Activated naive CD4-positive, alpha-beta T cell (primary cell): Measurements from ENCODE around the gene ABHD5.

ENCODE experiments used
- DNase-seq, 4 experiments: peaks; one replicate each; lab custom pipeline; 2025; lab: John Stamatoyannopoulos, UW

The ABHD5 gene

DNA sequence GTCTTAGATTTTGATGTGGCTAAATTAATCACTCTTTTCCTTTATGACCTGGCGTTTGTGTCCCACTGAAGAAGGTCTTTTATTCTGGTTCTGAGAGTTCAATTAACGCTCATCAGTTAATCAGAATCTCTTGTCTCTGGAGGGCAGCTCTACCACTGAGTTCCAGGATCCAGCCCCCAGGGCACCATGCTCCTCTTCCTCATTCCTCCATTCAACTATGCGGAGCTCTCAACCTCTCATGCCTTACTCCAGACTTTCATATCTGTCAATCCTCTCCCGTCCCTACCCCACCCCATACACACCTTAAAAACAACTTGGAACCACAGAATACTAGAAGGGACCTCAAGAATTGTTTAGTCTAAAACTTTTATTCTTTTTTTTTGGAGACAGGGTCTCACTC lies 4.8 kb upstream of the ABHD5 start:
- DNase-seq = no peak

DNA sequence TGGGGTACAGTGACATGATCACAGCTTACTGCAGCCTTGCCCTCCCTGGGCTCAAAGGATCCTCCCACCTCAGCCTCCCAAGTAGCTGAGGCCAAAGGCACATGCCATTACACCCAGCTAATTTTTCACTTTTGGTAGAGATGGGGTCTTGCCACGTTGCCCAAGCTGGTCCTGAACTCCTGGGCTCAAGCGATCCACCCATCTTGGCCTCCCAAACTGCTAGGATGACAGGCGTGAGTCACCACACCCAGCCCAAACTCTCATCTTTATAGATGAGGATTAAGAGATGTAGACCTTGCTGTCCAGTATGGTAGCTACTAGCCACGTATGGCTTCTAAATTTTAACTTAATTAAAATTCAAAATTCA lies 4.4 kb upstream of the ABHD5 start:
- DNase-seq = no peak

DNA sequence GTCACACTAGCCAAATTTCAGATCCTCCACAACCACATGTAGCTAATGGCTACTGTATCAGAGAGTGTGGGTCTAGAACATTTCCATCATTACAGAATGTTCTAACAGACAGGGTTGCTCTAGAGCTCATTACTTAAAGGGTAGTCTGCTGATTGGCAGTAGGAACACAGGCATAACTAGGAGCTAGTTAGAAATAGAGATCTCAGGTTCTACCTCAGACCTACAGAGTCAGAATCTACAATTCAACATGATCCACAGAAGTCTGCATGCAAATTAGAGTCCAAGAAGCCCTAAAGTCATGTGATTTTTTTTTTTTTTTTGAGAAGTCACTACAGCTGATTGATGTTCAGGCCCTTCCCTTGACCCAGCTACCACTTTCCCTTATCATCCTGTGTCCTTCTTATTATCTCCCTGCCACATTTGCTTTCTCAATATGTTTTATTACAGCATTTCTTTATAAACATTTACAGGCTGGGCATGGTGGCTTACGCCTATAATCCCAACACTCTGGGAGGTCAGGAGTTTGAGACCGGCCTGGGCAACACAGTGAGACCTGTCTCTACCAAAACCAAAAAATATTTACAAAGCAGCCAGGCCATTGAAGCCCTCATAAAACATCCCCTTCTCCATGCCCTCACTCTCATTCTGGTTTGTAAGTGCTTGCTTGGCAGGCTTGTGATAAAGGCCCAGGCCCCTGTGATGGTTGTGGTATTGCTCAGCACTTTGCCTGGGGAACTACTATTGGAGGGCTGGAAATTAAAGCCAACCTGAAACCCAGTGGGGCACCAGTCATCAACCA lies 3.8 kb upstream of the ABHD5 start:
- DNase-seq = no peak

DNA sequence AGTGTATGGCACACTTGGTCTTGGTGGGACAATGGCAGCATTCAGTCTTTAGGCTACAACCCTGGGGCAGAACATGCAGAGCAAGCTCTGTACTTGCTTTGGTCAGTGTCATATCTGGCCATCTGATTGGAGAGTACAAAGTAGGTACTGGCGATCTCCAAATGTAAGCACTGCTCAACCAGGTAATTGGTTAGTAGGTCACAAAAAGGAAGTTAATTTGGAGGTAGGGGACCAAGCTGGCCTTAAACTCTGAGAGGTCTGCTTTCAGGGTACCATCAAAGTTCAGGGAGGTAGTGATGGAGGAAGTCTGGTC lies 3.3 kb upstream of the ABHD5 start:
- DNase-seq = no peak

DNA sequence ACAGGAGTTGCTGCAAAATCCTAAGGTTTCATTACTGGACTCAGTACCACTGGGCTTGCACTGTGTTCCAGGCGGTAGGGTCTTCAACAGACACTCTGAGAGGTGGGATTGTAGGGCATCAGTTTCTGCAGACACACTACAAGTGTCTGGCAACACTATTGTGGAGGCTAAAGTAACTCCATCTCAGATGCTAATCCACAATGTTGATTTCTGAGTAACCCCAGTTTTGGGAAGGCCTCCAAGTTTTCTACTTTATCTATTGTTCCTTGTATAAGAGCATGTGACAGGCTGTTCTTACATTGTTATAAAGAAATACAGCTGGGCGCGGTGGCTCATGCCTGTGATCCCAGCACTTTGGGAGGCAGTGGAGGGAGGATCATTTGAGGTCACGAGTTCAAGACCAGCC lies 2.5 kb upstream of the ABHD5 start:
- no peak for DNase-seq

DNA sequence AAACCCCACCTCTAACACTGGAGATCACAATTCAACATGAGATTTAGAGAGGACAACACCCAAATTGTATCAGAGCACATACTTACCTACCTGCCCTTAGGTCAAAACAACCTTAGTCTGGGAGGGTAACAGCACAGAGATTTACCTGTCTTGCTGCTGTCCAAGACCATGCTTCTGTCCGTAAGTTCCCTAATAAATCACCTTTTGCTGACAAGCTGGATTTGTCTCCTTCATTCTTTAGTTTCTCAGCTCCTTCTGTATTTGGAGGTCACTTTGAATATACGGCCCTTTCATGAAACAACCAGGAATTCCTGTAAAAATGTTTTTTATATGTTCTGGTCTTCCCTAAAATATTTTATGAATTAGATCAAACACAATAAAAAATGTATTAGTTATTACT lies 1.6 kb upstream of the ABHD5 start:
- no peak for DNase-seq

DNA sequence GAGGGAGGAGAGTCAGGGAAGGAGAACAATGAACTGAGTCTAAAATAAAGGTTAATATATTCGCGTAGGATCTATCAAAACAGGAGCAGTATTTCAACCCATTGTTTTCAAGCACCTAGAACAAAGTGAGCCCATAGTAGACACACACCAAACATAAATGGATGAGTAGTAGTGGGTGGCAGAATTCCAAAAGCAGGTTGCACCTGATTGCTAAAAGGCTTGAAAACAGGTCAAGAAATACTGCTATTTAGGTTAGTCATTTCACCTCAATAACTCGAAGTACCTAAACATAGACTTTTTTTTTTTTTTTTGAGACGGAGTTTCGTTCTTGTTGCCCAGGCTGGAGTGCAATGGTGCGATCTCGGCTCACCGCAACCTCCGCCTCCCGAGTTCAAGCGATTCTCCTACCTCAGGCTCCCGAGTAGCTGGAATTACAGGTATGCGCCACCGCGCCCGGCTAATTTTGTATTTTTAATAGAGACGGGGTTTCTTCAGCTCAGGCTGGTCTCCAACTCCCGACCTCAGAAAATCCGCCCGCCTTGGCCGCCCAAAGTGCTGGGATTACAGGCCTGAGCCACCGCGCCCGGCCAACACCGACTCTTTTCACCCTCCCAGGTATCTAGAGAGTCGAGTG lies 855 bp upstream of the ABHD5 start:
- no peak for DNase-seq

DNA sequence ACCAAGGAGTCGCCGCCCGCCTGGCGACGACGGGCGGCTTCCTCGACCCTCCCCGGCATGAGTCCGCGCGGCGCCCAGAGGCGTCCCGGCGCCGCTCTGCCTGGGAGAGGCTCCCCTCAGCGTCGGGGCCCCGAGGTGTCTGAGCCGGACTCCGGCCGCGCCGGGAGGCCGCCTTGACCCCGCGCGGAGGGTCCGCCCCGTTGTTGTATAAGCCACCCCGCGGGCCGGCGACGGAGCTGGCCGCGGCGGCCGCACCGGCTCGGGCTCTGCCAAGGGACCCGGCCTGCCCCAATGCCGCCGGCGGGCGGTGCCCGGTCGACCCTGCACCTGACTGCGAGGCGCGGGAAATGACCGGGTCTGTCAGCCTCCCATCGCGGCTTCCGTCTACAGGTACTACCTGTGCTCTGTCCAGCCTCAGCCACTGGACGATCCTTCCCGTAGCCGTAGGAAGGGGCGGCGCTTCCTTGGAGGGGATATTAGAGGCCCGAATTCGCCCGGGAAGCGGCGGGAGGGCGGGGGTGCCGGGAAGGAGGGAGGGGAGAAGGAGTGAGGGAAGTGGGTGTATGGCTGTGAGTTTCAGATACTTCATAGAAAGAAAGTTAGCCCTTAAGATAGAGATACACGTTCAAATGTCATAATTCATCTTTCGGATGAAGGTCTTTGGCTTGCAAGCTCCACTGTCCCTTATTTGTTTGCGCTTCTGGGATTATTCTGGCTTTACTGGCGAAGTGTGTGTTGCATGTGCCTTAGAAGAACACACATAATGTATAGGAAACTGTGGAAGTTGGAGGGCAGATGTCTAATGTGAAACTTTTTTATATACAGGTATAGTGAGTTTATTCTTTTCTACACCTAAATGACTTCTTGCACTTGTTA lies 620 bp downstream of the ABHD5 start:
- DNase-seq = peak in 3 of 4 experiments; percentile 3 to 32 (median 22)

DNA sequence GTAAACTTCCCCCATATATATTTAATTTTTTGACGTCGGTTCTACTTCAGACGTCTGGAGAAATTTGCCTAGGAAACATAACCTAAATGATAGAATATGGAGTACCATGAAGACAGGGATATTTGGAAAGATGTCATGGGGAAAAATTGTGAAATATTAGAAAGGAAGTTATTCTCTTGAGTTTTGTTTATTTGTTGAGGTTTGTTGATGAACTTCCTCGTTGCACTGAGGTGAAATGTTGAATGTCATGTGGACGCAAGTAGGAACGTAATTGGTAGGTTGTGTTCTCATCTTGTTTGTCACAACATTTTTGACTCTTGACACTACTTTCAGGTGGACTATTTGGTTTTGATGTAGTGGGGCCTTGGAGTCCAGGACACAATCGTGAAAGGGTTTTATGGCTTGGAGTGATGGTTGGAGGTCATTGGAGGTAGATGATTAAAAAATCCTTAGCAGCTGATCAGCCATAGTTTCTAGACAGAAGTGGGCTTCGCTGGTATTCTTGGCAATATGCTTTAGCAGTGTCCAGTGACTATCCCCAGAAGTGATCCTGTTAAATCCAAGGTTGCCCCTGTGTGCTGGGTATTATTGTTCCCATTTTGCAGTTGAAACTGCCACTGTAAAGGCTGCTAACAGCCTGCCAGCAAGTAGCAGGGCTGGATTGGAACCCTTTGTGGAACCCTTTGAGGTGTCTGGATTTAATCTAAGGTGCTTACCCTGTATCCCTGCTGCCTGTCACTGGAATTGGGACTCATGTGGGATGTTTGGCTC lies 1.5 kb downstream of the ABHD5 start:
- no peak for DNase-seq

DNA sequence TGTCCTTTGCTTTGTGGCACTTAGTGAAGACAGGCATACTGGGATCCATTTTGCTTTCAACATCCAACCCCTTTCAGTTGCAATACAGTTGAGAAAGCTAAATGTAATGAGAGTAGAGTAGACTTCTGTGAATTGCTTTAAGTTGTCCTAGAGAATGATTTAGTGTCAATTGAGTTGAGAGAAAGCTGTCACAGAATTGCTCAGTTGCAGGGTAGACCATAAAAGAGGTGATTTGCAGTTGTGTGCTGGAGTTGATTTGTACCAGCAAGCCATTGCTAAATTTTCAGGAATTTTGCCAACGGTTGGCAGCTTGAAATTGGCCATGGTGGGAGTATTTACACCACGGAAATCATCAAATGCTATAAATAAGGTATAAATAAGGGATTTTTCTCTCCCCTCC lies 2.2 kb downstream of the ABHD5 start:
- no peak for DNase-seq

DNA sequence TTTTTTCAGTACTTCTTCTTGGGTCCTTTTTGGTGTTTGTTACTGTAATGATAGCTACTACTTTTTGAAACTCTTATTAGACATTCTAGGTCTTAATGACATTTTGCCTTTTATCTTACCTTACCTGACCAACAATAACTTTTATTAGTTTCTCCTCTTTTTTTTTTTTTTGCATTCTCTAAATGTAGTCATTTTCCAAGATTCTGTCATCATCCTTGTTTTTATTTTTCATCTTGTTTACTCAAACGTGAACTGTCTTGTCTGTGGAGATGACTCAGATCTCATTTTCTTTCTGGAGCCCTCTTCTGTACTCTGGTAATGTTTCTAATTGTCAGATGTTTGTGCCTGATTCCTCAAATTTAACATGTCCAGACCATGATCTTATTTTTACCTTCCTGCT lies 2.9 kb downstream of the ABHD5 start:
- DNase-seq = no peak

DNA sequence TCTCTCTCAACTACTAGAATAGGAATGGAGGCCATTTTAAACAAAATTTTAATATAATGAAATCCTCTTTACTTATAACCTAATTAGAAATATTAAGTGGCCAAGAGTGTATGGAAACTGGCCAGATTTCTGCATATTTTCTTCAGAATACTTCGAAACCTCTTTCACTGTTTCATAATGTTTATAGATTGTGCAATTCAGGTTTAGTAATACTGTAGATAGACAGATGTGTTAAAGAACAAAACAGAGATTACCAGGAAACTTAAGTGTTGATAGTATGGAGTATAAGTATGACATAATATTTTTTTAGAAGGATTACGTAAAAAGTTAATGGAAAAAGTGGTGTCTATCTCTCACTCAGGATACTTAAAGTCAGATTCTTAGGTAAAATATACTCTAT lies 4.7 kb downstream of the ABHD5 start:
- no peak for DNase-seq

DNA sequence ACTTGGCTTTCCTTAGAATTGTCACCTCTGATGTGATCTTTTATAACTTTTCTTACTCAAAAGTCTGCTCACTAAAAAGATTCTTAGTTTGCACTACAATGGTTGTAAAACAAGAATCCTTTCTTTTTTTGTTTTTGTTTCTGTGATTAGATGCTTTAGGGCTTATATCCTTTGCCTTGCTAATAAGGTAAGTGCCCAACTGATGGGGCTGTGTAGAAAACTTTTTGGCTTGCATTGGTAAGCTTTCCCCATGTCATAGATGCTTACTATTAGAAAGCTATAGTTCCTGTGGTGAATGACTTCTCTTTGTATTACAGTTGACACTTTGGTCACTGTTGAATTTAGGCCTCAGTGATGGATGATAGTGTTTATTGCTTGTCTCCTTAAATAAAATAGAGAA lies 5.1 kb downstream of the ABHD5 start:
- no peak for DNase-seq

DNA sequence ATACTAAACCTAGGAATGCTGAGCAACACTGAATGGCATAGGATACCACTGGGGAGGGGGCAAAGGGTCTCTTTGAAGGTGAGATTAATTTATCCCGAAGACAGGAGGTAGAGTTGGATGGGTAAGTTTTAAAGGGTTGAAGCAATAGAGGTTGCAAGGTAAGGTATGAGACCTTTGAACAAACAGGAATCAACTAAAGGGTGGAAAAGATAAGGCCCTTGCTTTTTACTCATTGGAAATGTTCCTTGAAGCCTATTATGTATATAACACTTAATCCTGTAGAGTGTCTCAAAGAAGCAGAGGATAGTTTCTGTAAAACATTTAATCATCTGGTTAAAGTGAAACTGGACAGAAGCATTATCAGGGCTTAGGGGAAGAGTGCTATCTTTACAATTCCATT lies 5.7 kb downstream of the ABHD5 start:
- DNase-seq = no peak

DNA sequence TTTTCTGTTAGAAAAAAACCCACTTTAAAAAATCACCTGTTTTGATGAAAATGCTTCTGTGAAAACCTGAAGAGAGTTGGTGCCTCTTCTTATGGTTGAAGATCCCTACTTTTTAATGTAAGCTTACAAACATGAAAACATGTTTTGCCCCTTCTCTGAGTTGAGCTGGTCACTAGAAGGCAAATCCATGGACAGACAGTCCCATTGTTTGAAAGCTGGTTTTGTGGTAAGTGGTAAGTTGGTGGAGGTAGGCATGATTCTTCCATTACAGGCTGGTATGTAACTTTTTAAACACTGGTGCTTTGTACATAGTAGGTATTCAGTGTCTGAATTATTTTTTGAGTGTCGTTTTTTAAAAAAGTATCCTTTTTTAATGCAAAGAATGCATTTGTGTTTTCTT lies 6.1 kb downstream of the ABHD5 start:
- DNase-seq = no peak

DNA sequence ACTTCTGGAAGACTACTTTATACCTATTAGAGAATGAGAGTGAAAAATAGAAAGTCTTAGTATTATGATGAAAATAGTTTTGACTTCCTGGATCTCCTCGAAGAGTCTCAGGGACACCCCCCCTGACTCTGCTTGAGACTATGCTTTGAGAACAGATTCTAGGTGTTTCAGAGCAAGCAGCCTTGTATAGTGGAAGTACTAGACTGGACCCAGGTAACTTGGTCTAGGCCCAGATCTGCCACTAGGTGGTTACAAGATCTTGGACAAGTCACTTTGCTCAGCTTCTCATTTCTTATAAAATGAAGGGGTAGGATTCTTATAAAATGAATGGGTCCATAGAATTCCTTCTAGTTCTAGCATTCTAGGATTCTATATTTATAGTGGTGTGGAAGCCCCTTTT lies 9.1 kb downstream of the ABHD5 start:
- DNase-seq = no peak

DNA sequence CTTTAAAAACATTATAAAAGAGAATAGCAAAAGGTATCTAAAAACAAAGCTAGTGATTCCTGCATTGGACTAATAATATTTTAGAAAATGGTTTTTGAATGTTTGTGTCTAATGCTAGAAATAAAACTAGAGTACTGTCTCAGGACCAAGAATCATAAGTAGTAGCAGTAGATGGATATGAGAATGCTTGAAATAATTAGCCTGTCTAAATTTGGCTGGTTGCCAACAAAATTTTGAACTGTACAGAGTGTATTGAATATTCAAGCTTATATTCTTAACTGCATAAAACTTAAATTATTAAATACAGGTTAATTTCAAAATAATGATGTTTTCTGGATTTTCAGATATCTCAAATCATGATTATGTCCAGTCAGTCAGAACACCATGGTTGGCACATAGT lies 14.0 kb downstream of the ABHD5 start:
- DNase-seq = no peak

DNA sequence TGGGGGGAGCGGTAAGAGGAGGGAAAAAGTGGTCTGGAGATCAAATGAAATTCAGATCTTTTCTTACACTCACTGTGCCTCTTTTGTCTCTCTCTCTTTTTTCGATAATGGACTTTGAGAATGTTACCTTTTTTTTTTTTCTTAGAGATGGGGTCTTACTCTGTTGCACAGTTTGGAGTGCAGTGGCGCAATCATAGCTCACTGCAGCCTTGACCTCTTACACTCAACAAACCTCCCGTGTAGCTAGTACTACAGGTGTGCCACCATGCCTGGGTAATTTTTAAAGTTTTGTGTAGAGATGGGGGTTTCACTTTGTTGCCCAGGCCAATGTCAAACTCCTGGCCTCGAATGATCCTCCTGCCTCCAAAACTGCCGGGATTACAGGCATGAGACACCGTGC lies 15.6 kb downstream of the ABHD5 start:
- no peak for DNase-seq

DNA sequence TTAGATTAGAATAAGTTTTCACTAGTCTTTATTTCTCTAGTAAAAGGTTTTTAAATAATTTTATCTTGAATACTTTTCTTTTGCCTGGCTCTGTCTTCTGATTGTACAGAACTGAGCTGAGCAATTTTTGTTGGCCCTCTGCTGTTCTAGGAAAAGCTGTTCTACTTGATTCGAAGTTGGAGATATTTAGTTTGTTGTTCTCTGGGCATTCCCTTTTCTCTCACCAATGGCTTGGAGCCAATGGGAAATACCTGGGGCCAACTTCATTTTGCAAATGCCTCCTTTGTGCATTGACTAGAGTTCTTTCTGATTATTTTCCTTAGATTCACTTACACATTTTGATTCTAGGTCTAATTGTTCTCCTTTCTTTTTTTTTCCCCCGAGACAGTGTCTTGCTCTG lies 16.5 kb downstream of the ABHD5 start:
- DNase-seq = no peak

DNA sequence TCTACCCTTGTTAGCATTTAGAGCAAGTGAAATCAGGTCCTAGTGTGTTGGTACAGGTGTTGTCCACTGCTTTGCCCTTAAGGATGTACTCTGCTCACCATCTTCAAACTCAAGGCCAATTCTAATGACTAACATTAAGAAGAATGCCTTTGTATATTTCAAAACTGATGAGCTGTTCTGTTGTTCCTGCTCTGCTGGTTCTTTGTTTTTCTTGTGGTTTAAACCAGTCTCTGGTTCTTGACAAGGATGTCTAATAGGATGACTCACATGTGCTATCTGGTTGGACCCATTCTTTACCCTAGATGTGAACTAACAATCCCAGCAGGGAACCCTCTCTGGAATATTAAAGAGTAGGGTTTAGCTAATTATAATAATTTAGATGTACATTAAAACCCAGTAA lies 17.3 kb downstream of the ABHD5 start:
- no peak for DNase-seq

DNA sequence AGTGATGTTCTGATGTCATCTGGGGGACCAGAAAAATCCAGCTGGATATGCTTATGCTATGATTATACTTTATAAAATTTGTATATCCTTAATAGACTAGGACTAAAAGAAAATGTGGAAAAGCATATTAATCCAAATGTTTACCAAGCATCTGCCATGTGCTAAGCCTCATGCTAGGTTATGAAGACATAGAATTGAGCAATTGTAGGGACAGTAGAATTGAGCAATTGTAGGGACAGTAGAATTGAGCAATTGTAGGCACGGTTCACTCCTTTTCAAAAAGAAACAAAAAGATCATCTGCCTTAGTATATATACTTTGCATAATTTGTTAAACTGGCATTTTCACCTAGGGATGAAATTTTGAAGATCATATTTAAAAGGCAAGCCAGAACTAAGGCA lies 18.3 kb downstream of the ABHD5 start:
- no peak for DNase-seq

DNA sequence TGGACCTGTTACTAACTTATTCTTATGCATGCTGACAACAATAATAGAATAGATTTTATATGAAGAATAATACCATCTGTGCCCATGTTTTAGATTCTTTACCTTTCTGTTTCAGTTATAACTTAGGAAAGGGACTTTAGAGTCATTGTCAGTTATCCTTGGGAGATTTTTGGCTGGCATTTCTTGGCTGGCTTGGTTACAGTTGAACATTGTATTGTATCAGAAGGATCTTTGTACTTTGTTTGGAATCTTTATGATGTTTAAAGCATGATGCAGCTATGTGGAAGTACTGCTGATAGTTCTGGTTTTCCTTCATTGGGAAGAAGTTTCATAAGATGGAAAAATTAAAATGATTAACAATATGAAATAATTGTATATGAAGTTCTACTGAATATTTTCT lies 19.9 kb downstream of the ABHD5 start:
- no peak for DNase-seq

DNA sequence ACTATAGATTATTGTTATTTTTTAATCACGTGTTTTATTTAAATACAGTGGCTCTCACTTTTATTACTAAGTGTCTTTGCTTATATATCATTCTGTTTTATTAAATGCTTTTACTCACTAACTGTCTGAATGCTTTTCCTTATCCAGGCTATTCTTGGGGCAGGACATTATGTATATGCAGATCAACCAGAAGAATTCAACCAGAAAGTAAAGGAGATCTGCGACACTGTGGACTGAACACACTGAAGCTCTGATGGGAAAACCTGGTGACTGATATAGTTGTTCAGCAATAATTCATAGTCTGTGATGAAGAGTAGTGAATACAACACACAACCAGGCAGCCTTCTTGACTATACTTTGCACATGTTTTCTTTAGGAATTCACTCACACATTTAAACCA lies 27.6 kb downstream of the ABHD5 start:
- DNase-seq = no peak
